Fibroblast of lung (primary cell): Measurements from ENCODE around the gene CORO6.

Source experiments
- CTCF ChIP-seq, 2 donors: IDR thresholded peaks in 1 of 2; conservative IDR thresholded peaks in 1 of 2; 1 replicate in 1 of 2; 2 replicates in 1 of 2; pipeline ENCODE4 v1.5.1; 2011 to 2012; ENCODE audit warnings: low read length in 2 of 2, control low read depth in 1 of 2, inconsistent platforms in 1 of 2, low read depth in 1 of 2, mild to moderate bottlenecking in 1 of 2
- EZH2 ChIP-seq: IDR thresholded peaks from 2 replicates; pipeline ENCODE4 v1.5.1; 2012; ENCODE audit warnings: low read length, control low read depth, mild to moderate bottlenecking; ENCODE audit errors: missing control alignments

GRCh38 chr17:29603109-29603674 is 19.5 kb downstream of the CORO6 start:
- no peak for TF ChIP-seq EZH2
- TF ChIP-seq CTCF (conservative IDR thresholded peaks at IDR 0.05 in 1 of 2, IDR thresholded peaks at IDR 0.05 in 1 of 2; ENCODE audit: low read depth in 1 of 2, low read length in 2 of 2): no peak
